ENCODE measurements around the gene ELAC2. TPM values are rescaled to one million over a fixed set of nuclear protein-coding genes. Genes with fewer than 3 reads are reported as not detected.

ELAC2 gene
- polyA plus RNA-seq, 1 experiment, result 71.0 TPM

- ChIA-PET CTCF (interaction anchor here (0.6 to 5.1 kb wide), 29 partner anchors 10 to 1897 kb away, joined by 3 to 68 read pairs (median 4); partner anchors contain the start of gene ELAC2), POLR2A (no interaction called here)
- H3K4me3 ChIP-seq (ENCODE audit: low read depth, low read length), result no peak overlapping the region
- no peaks in the 10 kb centered on the region for H3K36me3 ChIP-seq (ENCODE audit: control insufficient read depth, insufficient read depth, low read length)
- no peak for TF ChIP-seq CTCF (IDR thresholded peaks at IDR 0.05; ENCODE audit: insufficient read depth, low read depth, low read length)
- H3K27me3 ChIP-seq (ENCODE audit: control insufficient read depth, insufficient read depth, low read length), result no peaks in the 10 kb centered on the region; the same call in 1 of the 2 replicates
- no peak for DNase-seq (ENCODE audit: low read depth)
These were observed 12.2 kb upstream of the ELAC2 start for GRCh38 chr17:13030056-13030455.

- no peak for TF ChIP-seq CTCF (IDR thresholded peaks at IDR 0.05; ENCODE audit: insufficient read depth, low read depth, low read length)
- ChIA-PET CTCF (interaction anchor here (0.6 to 5.1 kb wide), 19 partner anchors 10 to 1897 kb away, joined by 3 to 68 read pairs (median 4); partner anchors contain the start of gene ELAC2), POLR2A (no interaction called here)
- Histone ChIP-seq H3K4me3 (ENCODE audit: low read depth, low read length) (no peak overlapping the region), H3K27me3 (ENCODE audit: control insufficient read depth, insufficient read depth, low read length) (no peaks in the 10 kb centered on the region; the same call in 1 of the 2 replicates), H3K36me3 (ENCODE audit: control insufficient read depth, insufficient read depth, low read length) (no peaks in the 10 kb centered on the region)
- no peak for DNase-seq (ENCODE audit: low read depth)
These were observed 11.5 kb upstream of the ELAC2 start for GRCh38 chr17:13029340-13029739.

- POLR2A ChIA-PET, result no interaction called here
- Histone ChIP-seq H3K27me3 (ENCODE audit: control insufficient read depth, insufficient read depth, low read length) (no peaks in the 10 kb centered on the region; the same call in 1 of the 2 replicates), H3K4me3 (ENCODE audit: low read depth, low read length) (no peak overlapping the region), H3K36me3 (ENCODE audit: control insufficient read depth, insufficient read depth, low read length) (no peaks in the 10 kb centered on the region)
- CTCF ChIA-PET, result no interaction called here
- DNase-seq (ENCODE audit: low read depth), result no peak
- TF ChIP-seq CTCF (IDR thresholded peaks at IDR 0.05; ENCODE audit: insufficient read depth, low read depth, low read length), result no peak
These were observed 9.4 kb upstream of the ELAC2 start for GRCh38 chr17:13027246-13027645.

- TF ChIP-seq CTCF (IDR thresholded peaks at IDR 0.05; ENCODE audit: insufficient read depth, low read depth, low read length), result no peak
- POLR2A ChIA-PET, result no interaction called here
- no peaks in the 10 kb centered on the region for H3K36me3 ChIP-seq (ENCODE audit: control insufficient read depth, insufficient read depth, low read length)
- H3K27me3 ChIP-seq (ENCODE audit: control insufficient read depth, insufficient read depth, low read length), result no peaks in the 10 kb centered on the region; the same call in 1 of the 2 replicates
- no peak for DNase-seq (ENCODE audit: low read depth)
- CTCF ChIA-PET, result no interaction called here
- no peak overlapping the region for H3K4me3 ChIP-seq (ENCODE audit: low read depth, low read length)
These were observed 7.9 kb upstream of the ELAC2 start for GRCh38 chr17:13025687-13026086.

- Histone ChIP-seq H3K36me3 (ENCODE audit: control insufficient read depth, insufficient read depth, low read length) (no peaks in the 10 kb centered on the region), H3K27me3 (ENCODE audit: control insufficient read depth, insufficient read depth, low read length) (no peaks in the 10 kb centered on the region; the same call in 1 of the 2 replicates), H3K4me3 (ENCODE audit: low read depth, low read length) (no peak overlapping the region)
- TF ChIP-seq CTCF (IDR thresholded peaks at IDR 0.05; ENCODE audit: insufficient read depth, low read depth, low read length), result no peak
- CTCF ChIA-PET, result interaction anchor here (0.6 to 1.5 kb wide), 3 partner anchors 56 to 1293 kb away, joined by 3 to 4 read pairs (median 4); no protein-coding TSS in a partner anchor
- POLR2A ChIA-PET, result no interaction called here
- no peak for DNase-seq (ENCODE audit: low read depth)
These were observed 7.4 kb upstream of the ELAC2 start for GRCh38 chr17:13025258-13025627.

All from BJ (cell line).